LNCAP (cell line): Measurements from ENCODE around the gene RTEL1.

ENCODE experiments used
- TF ChIP-seq, protein P1 (sequence below): fragments of 450-650 bp; IDR thresholded peaks from 2 replicates; pipeline ENCODE4 v1.5.1; 2017; ENCODE audit warnings: mild to moderate bottlenecking

Gene RTEL1

DNA sequence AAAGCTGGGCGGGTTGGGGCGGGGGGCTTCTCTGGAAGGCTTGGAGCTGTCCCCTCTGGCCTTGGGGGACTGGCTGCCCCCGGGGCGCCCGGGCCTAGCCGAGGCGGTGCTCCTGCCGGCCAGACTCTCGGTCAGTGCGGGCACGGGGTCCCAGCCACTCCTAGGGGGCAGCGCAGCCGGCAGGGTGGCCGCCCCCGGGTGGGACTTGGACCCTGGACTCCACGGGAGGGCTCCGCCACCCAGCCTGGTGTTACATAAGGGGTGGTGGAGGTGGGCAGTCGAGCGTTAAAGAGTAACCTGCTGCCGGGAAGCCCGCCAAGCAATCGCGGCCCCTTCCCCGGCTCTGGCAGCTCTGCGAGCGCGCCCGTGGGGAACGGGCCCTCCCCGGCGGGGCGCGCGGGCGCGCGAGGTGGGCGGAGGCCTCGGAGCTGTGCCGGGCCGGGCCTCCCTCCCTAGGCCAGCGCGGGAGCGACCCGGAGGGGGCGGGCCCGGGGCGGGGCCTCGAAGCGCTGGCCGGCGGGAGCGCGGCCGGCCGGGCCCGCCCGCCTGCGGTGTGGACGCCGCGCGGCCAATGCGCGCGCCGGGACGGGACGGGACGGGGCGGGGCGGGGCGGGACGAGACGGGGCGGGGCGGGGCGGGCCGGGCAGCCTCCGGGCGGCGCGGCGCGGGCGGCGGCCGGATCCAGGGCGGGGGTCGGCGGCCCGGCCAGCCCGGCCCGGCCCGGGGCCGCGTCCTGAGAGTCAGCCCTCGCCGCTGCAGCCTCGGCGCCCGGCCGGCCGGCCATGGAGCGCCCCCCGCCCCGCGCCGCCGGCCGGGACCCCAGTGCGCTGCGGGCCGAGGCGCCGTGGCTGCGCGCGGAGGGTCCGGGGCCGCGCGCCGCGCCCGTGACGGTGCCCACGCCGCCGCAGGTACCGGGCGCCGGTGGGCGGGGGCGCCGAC, 81.3 kb downstream of the RTEL1 start, which contains the start of gene SLC2A4RG:
Gene SLC2A4RG, plus strand, starts transcription at position 647 of the 940 bp plus-strand sequence. Its CDS starts 137 bp downstream, at position 784.
- TF ChIP-seq, protein P1, sequence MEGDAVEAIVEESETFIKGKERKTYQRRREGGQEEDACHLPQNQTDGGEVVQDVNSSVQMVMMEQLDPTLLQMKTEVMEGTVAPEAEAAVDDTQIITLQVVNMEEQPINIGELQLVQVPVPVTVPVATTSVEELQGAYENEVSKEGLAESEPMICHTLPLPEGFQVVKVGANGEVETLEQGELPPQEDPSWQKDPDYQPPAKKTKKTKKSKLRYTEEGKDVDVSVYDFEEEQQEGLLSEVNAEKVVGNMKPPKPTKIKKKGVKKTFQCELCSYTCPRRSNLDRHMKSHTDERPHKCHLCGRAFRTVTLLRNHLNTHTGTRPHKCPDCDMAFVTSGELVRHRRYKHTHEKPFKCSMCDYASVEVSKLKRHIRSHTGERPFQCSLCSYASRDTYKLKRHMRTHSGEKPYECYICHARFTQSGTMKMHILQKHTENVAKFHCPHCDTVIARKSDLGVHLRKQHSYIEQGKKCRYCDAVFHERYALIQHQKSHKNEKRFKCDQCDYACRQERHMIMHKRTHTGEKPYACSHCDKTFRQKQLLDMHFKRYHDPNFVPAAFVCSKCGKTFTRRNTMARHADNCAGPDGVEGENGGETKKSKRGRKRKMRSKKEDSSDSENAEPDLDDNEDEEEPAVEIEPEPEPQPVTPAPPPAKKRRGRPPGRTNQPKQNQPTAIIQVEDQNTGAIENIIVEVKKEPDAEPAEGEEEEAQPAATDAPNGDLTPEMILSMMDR: no peak

DNA sequence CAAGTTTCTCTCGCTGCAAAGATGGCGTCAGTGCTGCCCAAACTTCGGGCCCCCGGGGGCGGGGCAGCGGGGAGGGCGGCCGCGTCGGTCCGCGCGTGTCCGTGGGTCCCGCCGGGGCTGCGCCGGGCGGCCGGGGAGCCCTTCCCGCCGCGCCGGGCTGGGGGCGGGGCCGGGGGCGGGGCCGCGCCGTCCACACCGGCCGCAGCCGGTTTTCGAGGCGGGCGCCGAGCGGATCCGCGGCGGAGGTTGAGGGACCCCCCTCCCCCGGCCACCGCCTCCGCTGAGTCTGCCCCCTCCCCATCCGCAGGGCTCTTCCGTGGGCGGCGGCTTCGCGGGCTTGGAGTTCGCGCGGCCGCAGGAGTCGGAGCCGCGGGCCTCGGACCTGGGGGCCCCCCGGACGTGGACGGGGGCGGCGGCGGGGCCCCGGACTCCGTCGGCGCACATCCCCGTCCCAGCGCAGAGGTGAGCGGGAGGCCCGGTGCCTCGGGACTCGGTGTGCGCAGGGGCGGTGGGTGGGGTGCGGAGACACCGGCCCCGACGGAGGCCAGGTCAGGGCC, 82.0 kb downstream of the RTEL1 start:
- TF ChIP-seq, protein P1: no peak

DNA sequence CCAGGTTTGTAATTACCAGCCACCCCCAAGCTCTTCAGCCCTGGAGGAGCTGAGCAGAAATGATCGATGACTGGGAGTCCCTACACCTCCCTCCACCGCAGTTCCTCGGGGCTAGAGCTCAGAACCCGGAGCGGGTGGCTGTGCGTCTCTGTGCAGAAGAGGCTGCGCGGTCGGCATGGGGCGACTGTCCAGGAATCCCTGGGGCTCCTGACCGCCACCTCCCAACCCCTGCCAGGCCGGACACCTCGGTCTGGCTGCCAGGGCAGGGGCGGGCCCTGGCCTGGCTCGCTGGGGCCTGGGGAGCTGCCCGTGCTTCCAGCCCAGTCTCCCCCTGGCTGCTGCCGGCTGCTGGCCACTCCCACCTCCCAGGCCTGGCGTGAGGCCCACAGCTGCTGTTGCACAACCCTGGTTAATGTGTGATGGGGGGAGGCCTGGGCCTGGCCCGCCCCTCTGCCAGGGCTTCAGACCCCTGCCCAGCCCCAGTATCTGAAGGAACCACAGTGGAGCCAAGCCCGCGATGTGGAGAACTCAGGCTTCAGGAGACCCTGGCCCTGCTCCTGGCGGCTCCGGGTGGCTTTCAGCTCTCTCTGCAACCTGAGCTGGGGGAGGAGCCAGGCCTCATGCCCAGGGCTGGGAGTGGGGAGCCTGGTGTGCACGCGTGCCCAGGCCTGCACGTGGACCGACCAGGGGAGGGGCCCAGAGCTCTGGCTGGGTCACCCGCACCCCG, 82.7 kb downstream of the RTEL1 start:
- TF ChIP-seq, protein P1: no peak

DNA sequence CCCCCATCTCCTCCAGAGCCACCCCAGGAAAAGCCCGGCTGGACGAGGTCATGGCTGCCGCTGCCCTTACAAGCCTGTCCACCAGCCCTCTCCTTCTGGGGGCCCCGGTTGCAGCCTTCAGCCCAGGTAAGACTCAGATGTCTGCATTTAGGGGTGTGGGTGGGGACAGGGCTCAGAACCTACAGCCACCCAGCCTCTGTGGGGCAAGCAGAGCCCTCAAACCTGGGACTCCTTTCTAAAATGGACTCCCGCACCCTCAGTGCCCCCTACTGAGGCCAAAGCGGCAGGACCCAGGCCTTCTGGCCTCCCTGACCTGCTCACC, 83.2 kb downstream of the RTEL1 start:
- TF ChIP-seq, protein P1: no peak

DNA sequence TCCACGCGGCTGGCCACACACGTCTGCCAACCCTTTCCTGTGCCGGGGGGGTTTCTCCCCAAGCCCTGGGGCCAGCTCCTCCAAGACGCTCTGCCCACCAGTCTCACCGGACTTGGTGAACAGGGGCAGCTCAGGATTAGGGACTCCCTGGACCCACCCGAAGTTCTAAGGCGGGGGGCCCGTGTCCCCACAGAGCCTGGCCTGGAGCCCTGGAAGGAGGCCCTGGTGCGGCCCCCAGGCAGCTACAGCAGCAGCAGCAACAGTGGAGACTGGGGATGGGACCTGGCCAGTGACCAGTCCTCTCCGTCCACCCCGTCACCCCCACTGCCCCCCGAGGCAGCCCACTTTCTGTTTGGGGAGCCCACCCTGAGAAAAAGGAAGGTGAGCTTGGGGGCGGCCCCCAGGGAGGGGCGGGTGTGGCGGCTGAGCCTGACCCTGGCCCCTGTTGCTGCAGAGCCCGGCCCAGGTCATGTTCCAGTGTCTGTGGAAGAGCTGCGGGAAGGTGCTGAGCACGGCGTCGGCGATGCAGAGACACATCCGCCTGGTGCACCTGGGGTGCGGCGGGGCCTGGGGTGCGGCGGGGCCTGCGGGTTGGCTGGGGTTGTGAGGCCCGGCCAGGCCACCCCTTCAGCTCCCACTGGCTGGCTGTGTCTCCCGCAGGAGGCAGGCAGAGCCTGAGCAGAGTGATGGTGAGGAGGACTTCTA, 83.7 kb downstream of the RTEL1 start:
- TF ChIP-seq, protein P1: no peak

DNA sequence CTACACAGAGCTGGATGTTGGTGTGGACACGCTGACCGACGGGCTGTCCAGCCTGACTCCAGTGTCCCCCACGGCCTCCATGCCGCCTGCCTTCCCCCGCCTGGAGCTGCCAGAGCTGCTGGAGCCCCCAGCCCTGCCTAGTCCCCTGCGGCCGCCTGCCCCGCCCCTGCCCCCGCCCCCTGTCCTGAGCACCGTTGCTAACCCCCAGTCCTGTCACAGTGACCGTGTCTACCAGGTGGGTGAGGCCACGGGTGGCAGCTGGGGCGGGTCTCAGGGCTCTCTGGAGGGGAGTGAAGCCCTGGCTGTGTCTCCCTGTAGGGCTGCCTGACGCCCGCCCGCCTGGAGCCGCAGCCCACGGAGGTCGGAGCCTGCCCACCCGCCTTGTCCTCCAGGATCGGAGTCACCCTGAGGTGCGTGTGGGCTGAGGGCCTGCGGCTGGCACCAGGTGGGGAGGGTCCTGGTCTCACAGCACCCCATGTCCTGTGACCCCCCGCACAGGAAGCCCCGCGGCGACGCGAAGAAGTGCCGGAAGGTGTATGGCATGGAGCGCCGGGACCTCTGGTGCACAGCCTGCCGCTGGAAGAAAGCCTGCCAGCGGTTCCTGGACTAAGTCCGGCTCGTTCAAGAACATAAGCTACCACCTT, 84.4 kb downstream of the RTEL1 start:
- TF ChIP-seq, protein P1: no peak
